ES-I3 (cell line): ENCODE results near the gene COPS7A.
"Not testable (repeated sequence)": the region's sequence is repeated elsewhere in the genome, so short reads cannot be mapped to it uniquely, and the experiment has no call there.

Experiments
- H3K36me3 ChIP-seq: 2 replicates; pipeline ENCODE4 v1.6.1; 2013; ENCODE audit warnings: mild to moderate bottlenecking, low read length, control low read depth, moderate library complexity; ENCODE audit not compliant: insufficient read depth
- H3K4me1 ChIP-seq: 2 replicates; pipeline ENCODE4 v1.6.1; 2013; ENCODE audit warnings: mild to moderate bottlenecking, control low read depth, low read length; ENCODE audit not compliant: insufficient read depth
- H3K9ac ChIP-seq: 2 replicates; pipeline ENCODE4 v1.6.1; 2013; ENCODE audit warnings: low read depth, mild to moderate bottlenecking, low read length, moderate library complexity
- H3K9me3 ChIP-seq: 2 replicates; pipeline ENCODE4 v1.6.1; 2013; ENCODE audit warnings: mild to moderate bottlenecking, low read length, moderate library complexity; ENCODE audit not compliant: control insufficient read depth, insufficient read depth

The COPS7A gene

GRCh38 chr12:6725350-6725749 lies 1.5 kb downstream of the COPS7A start:
- H3K36me3 ChIP-seq = peaks cover 13% of the 10 kb centered on the region
- H3K9me3 ChIP-seq = no peaks in the 10 kb centered on the region
- H3K9ac ChIP-seq = no peak overlapping the region
- H3K4me1 ChIP-seq = no peaks in the 10 kb centered on the region

GRCh38 chr12:6729186-6729585 lies 5.3 kb downstream of the COPS7A start:
- Histone ChIP-seq H3K9ac (no peak overlapping the region), H3K4me1 (no peaks in the 10 kb centered on the region), H3K9me3 (no peaks in the 10 kb centered on the region), H3K36me3 (peaks cover 16% of the 10 kb centered on the region)

DNA sequence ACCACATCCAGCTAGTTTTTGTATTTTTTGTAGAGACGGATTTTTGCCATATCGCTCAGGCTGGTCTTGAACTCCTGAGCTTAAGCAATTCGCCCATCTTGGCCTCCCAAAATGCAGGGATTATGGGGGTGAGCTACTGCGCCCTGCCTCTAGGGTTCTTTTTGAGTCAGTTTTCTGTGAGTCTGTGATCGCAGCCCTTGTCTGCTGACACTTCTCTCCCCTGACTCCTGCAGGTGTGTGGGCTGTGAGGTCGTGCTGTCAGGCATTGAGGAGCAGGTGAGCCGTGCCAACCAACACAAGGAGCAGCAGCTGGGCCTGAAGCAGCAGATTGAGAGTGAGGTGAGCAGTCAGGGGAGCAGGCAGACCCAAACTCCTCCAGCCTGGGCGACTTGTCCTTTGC lies 6.3 kb downstream of the COPS7A start:
- Histone ChIP-seq H3K4me1 (no peaks in the 10 kb centered on the region), H3K36me3 (peaks cover 16% of the 10 kb centered on the region), H3K9me3 (no peaks in the 10 kb centered on the region), H3K9ac (no peak overlapping the region)

DNA sequence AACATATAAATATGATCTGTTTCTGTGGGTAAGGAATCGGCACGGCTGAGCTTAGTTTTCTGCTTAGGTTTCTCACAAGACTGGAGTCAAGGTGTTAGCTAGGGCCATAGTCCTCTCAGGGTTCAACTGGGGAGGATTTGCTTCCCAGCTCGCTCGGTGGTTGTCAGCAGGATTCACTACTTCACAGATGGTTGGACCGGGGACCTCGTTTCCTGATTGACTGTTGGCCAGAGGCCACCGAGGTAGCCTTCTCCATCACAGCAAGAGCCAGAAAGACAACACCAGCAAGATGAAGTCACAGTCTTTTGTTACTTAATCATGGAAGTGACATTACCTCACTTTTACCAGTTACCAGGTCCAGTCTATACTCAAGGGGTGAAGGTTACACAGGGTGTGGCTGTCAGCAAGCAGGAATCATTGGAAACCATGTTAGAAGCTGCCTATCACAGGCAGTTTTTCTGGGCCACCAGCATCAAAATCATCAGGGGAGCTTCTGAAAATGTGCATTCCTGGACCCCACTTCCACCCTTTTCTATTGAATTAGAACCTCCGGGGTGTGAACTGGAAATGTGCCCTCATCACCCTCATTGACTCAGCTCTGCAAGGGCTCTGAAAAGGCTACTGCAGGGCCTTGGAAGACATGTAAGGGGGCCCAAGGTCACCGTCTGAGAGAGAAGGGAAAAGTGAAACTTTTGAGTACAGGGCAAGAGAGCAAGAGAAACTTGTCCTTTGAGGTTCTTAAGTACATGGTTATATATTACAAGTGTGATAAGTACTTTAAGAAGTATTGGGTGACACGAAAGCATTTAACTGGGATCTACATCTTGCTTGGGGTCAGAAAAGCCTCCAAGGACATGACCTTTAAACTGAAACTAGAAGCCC lies 10.9 kb downstream of the COPS7A start:
- no peaks in the 10 kb centered on the region for H3K4me1 ChIP-seq
- H3K9ac ChIP-seq = no peak overlapping the region
- peaks cover 9% of the 10 kb centered on the region for H3K36me3 ChIP-seq
- H3K9me3 ChIP-seq = peaks cover 3% of the 10 kb centered on the region; the same call in 1 of the 2 replicates

- H3K9ac ChIP-seq = no peak overlapping the region
- H3K36me3 ChIP-seq = peaks cover under 1% of the 10 kb centered on the region; the same call in 1 of the 2 replicates
- no peaks in the 10 kb centered on the region for H3K4me1 ChIP-seq
- H3K9me3 ChIP-seq = peaks cover 3% of the 10 kb centered on the region; the same call in 1 of the 2 replicates
Observed at GRCh38 chr12:6735448-6736191, 11.8 kb downstream of the COPS7A start.

- peaks cover 3% of the 10 kb centered on the region; the same call in 1 of the 2 replicates for H3K9me3 ChIP-seq
- no peak overlapping the region for H3K9ac ChIP-seq
- H3K4me1 ChIP-seq = no peaks in the 10 kb centered on the region
Observed at GRCh38 chr12:6736754-6737153, 12.9 kb downstream of the COPS7A start.

GRCh38 chr12:6742080-6742479 lies 18.2 kb downstream of the COPS7A start:
- not testable (repeated sequence) for H3K9ac ChIP-seq, H3K4me1 ChIP-seq, H3K9me3 ChIP-seq, H3K36me3 ChIP-seq

More at GRCh38 chr12:6736754-6737153, 12.9 kb downstream of the COPS7A start:
- H3K36me3 ChIP-seq = no peaks in the 10 kb centered on the region

DNA sequence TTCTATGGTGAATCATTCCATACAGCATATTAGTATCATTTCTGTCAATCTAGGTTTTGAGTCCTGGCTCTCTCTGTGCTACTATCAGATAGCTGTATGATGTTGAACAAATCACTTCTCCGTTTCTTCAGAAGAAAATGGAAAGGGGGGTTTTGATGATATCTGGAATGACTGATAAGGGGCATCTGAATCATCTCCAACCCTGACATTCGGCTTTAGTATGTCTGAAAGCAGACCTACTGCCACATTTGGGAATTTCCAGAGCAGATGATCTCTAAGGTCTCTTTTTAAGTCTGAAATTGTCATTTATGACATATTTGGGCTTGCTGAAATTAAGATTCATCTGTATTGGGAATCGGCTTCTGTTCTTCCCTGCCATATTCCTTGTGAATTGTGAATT lies 19.0 kb downstream of the COPS7A start:
- H3K9ac ChIP-seq = no peak overlapping the region
- H3K4me1 ChIP-seq = no peaks in the 10 kb centered on the region
- H3K36me3 ChIP-seq = no peaks in the 10 kb centered on the region; the same call in 1 of the 2 replicates
- no peaks in the 10 kb centered on the region for H3K9me3 ChIP-seq

GRCh38 chr12:6743300-6743699 lies 19.5 kb downstream of the COPS7A start:
- H3K36me3 ChIP-seq, H3K4me1 ChIP-seq, H3K9ac ChIP-seq, H3K9me3 ChIP-seq: not testable (repeated sequence)

GRCh38 chr12:6745741-6746525 lies 22.1 kb downstream of the COPS7A start:
- Histone ChIP-seq H3K9me3 (no peaks in the 10 kb centered on the region), H3K36me3 (peaks cover 20% of the 10 kb centered on the region), H3K4me1 (no peaks in the 10 kb centered on the region), H3K9ac (no peak overlapping the region)

- peaks cover 30% of the 10 kb centered on the region for H3K36me3 ChIP-seq
- no peaks in the 10 kb centered on the region for H3K9me3 ChIP-seq
- no peak overlapping the region for H3K9ac ChIP-seq
- peaks cover 5% of the 10 kb centered on the region; the same call in 1 of the 2 replicates for H3K4me1 ChIP-seq
Observed at GRCh38 chr12:6747216-6747615, 23.4 kb downstream of the COPS7A start.

DNA sequence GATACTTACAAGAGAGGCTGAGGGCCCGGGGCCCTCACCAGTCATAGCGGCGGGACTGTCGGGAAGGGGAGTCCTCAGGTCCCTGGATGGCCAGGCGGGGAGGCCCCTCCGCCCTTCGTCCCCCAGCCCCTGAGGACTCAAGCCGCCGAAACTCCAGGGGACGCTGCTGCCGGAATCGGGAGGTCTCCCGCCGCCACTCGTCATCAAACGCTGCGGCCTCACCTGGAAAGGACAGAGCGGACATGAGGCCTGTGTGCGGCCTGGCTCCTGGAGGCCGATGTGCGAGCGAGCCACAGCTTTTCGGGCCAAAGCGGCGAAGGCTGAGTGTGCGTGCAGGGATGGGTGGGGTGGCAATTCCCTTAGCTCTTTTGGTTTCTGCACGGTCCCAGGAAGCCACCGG lies 24.9 kb downstream of the COPS7A start:
- Histone ChIP-seq H3K36me3 (peaks cover 30% of the 10 kb centered on the region), H3K4me1 (peaks cover 6% of the 10 kb centered on the region), H3K9ac (no peak overlapping the region), H3K9me3 (no peaks in the 10 kb centered on the region)

DNA sequence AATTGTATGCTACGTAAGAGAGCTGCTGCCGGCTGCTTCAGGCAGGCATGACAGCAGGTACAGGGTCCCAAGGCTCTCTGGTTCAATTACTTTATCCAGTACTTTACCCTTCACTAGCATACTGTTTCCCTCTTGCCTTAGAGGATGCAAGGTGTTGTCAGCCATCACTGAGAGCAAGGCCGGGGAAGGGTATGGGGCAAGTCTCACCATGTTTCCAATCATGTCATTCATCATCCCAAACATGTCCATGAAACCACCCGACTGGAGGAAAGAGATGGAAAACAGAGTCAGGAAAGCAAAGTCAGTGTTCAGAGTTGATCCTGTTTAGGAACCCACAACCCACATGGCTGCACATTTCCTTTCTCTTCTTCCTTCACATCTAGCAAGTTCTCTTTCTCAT lies 26.7 kb downstream of the COPS7A start:
- Histone ChIP-seq H3K4me1 (peaks cover 13% of the 10 kb centered on the region), H3K9ac (no peak overlapping the region), H3K36me3 (peaks cover 30% of the 10 kb centered on the region), H3K9me3 (no peaks in the 10 kb centered on the region)

- H3K4me1 ChIP-seq = peaks cover 13% of the 10 kb centered on the region
- H3K9me3 ChIP-seq = no peaks in the 10 kb centered on the region
- peaks cover 30% of the 10 kb centered on the region for H3K36me3 ChIP-seq
- H3K9ac ChIP-seq = peak overlapping the region; percentile 96; the same call in 1 of the 2 replicates
Observed at GRCh38 chr12:6751767-6752166, 27.9 kb downstream of the COPS7A start.
